Kasumi-1 (cell line): ENCODE results near the gene CCDC74A.
"Not testable (repeated sequence)": the region's sequence is repeated elsewhere in the genome, so short reads cannot be mapped to it uniquely, and the experiment has no call there.

Experiments used
- DNase-seq, 2 experiments: peaks; one replicate each; lab custom pipeline; 2025; lab: John Stamatoyannopoulos, UW

CCDC74A gene

DNA sequence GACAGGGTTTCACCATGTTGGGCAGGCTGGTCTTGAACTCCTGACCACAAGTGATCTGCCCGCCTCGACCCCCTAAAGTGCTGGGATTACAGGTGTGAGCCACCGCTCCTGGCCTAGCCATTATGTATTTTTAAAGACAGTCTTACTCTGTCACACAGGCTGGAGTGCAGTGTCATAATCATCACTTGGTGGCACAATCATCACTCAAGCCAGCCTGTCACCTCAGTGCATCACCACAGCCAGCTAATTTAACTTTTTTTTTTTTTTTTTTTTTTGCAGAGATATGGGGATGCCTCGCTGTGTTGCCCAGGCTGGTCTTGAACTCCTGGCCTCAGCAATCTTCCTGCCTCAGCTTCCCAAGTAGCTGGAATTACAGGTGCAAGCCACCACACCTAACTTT, 24.1 kb upstream of the CCDC74A start:
- not testable (repeated sequence) for DNase-seq

DNA sequence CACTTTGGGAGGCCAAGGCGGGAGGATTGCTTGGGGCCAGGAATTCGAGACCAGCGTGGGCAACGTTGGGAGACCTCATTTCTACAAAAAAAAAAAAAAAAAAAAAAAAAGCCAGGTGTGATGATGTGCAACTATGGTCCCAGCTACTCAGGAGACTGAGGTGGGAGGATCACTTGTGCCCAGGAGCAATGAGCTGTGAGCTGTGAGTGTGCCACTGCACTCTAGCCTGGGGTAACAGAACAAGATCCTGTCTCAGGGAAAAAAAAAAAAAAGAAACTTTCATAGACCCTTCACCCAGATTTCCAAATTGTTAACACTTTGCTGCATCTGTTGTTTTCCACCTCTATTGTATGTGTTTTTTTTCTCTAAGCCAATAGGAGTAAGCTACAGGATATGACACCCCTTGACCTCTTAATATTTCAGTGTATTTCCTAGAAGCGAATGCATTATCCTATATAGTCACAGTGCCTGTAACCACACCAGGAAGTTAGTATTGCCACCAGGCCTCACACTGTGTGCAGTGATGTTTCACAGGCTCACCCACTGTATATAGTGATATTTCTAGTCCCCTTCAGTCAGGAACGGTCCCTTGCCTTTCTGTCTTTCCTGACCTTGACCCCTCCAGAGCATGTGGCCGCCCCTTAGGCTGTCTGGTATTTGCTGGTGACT, 23.5 kb upstream of the CCDC74A start:
- DNase-seq, result not testable (repeated sequence)

DNA sequence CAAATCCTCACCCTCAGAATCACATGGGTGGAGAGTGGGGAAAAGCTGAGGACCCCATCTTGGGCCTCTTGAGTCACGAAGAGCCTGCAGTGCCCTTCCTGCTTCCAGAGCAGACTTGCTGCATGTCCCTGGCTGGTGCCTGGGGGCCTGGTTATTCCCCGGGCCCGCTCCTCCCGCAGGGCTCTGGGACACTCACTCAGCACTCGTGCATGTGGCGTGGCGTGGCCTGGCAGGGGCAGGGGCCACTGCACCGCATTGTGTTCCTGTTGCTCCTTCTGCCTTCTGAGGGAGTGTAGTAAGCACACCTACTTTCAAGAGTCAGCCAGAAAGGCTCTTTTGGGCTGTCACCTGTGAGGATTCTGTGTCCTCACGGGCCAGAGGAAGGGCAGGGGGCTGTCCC, 18.1 kb upstream of the CCDC74A start:
- no peak for DNase-seq

GRCh38 chr2:131511291-131511968, 16.3 kb upstream of the CCDC74A start:
- DNase-seq, result not testable (repeated sequence)

- not testable (repeated sequence) for DNase-seq
Measured at GRCh38 chr2:131511969-131512870, 15.5 kb upstream of the CCDC74A start.

- DNase-seq, result not testable (repeated sequence)
Measured at GRCh38 chr2:131514408-131515166, 13.1 kb upstream of the CCDC74A start.

DNA sequence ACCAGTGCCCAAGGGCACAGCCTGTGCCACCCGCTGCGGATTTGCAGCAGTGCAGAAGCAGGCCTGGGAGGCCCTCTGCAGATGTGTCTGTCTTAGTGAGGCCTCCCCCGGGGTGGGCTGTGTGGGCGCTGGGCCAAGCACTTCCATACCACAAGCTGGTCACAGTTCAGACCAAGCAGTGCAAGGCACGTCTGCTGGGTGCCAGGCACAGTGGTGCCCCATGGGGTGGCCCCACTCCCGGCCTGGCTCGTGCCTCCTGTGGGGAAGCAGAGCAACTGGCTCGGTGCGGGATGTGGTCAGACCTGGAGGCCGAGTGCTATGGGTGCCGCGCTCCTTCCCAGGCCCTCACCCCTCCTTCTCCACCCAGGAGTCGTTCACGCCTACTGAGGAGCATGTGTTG, 12.5 kb upstream of the CCDC74A start:
- not testable (repeated sequence) for DNase-seq

DNA sequence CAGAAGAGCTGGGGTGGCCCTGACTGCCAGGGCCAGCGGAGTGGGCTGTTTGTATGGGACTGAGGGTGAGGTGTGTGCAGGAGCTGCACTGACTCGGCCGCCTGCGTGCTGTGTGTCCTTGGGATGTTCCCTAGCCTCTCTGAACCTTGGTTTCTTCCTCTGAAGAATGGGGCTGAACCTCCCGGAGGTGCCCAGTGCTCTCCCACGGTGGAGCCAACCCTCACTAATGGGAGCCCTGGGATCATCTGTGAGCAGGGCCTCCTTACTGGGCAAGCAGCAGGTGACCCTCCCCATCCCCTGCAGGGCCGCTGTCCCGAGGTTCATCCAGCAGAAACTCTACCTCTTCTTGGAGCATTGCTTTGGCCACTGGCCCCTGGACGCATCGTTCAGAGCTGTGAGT, 11.7 kb upstream of the CCDC74A start:
- DNase-seq, result no peak

- DNase-seq, result peak; percentile 4 to 21
Measured at GRCh38 chr2:131516621-131517020, 11.1 kb upstream of the CCDC74A start.

GRCh38 chr2:131517106-131517831, 10.4 kb upstream of the CCDC74A start:
- no peak for DNase-seq

DNA sequence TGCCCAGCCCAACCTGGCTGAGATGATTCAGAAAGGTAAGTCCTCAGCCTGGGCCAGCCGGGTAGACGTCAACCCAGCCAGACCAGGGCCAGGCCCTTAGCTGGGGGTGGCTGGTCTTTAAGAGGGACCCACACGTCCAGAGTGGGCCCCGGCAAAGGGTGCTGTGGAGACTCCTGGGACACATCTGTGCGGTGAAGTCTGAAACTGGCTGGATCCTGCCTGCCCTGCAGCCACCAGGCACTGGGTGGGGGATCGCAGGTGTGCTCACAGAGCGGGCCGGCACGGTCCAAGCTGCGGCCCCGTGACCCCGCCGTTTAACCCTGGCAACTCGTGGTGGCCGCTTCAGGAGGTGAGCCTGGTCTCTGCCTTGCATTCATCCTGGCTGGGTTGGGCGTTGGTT, 9.8 kb upstream of the CCDC74A start:
- not testable (repeated sequence) for DNase-seq

DNA sequence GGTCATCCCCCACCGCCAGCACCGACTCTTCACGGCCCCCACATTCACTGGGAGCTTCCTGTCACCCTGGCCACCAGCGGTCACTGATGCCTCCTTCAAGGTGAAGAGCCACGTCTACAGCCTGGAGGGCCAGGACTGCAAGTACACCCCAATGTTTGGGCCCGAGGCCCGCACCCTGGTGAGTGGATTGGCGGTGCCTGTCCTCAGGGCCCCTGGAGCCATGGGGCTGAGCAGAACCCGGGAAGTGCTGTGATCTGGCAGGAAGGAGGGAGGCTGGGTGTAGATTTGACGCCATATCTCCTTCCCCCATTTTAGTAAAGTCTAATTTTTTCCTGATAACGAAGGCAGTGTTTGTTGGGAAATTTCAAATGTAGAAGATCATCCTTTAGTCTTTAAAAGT, 9.2 kb upstream of the CCDC74A start:
- not testable (repeated sequence) for DNase-seq

- no peak for DNase-seq
Measured at GRCh38 chr2:131519466-131519865, 8.2 kb upstream of the CCDC74A start.

DNA sequence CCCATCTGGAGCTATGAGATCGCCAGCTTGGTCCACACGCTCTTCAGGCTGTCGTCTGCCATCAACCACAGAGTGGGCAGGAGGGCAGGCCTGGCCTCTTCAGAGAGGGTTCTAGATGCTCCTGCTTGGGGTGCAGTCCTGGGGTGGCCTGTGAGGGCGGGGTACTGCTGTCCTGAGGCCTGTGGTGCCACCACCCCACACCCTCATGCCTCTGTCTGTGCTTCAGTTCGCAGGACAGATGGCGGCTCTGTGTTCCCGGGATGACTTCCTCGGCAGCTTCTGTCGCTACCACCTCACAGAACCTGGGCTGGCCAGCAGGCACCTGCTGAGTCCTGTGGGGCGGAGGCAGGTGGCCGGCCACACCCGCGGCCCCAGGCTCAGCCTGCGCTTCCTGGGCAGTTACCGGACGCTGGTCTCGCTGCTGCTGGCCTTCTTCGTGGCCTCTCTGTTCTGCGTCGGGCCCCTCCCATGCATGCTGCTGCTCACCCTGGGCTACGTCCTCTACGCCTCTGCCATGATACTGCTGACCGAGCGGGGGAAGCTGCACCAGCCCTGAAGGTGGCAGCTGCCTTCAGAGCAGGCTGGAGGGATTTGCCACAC, 7.7 kb upstream of the CCDC74A start:
- not testable (repeated sequence) for DNase-seq

GRCh38 chr2:131520526-131520925, 7.2 kb upstream of the CCDC74A start:
- DNase-seq, result no peak

DNA sequence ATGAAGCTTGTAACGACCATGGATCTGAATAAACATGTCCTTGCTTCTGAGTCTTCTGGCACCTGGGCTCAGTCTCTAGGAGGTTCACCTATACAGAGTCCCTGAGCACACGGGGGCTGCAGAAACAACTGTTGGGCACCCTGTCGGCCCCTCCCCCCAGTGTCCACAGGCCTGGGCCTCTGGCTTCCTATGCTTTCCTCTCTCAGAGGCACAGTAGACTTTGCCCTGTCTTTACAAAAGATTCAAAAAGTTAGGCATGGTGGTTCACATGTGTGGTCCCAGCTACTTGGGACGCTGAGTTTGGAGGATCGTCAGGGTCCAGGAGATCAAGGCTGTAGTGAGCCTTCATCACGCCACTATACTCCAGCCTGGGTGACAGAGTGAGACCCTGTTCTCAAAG, 6.2 kb upstream of the CCDC74A start:
- not testable (repeated sequence) for DNase-seq

DNA sequence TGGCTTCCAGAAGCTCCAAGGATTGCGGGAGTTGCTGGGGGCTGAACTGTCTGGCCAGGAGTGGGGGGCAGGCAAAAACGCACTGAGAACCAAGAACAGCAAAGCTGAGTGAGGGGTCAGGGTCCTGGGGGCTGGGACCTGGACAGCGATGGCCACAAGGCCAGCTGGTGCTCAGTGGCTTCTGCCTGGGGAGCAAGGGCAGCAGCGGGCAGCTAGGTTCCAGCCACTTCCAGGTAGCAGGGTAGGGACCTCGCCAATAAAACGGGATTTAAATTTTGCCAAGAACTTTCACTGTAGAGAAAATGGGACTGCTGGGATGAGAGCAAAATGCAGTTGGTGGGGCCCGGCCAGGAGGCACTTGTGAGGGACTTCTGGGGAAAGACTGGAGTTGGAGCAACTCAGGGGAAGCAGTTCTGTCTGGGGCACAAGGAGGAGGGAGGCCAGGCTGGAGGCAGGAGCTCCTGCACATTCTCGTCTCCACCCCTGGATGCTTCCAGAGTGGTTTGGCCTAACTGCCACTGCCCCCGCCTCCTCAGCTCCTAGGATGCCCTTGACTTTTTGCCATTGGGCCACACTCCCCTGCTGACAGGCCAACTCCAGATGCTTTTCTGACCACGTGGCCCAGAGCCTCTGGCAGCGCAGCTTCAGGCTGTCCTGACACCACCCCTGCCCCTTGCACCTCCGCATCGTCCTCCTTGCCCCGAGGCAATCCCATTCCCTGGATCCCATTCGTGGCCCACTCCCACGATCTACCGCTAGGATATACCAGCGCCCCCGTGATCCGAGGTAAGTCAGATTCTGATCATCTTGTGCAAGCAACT, 5.5 kb upstream of the CCDC74A start:
- no peak for DNase-seq

DNA sequence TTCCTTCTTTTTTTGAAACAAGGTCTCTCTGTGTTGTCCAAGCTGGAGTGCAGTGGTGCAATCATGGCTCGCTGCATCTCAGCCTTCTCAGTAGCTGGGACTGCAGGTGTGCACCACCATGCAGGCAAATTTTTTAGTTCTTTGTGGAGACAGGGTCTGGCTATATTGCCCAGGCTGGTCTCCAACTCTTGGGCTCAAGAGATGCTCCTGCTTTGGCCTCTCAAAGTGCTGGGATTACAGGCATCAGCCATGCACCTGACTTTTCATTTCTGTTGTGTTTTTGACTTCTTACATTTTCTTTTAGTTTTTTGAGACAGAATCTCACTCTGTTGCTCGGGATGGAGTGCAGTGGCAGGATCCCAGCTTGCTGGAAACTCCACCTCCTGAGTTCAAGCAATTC, 2.4 kb upstream of the CCDC74A start:
- DNase-seq, result not testable (repeated sequence)

GRCh38 chr2:131528981-131529863, 1.5 kb downstream of the CCDC74A start:
- DNase-seq, result not testable (repeated sequence)
